GM10266 (cell line): ENCODE data around the gene GABBR2.

ENCODE experiments used
- DNase-seq: peaks from one replicate; pipeline ENCODE4 v3.0.0; 2012; ENCODE audit errors: extremely low spot score
- CTCF ChIP-seq: IDR thresholded peaks from 2 replicates; pipeline ENCODE4 v1.5.1; 2012; ENCODE audit warnings: mild to moderate bottlenecking, low read depth; ENCODE audit not compliant: control insufficient read depth, insufficient read depth; ENCODE audit errors: missing control alignments

Gene GABBR2

GRCh38 chr9:98743818-98744611 is 35.3 kb upstream of the GABBR2 start:
- DNase-seq = no peak
- no peak for TF ChIP-seq CTCF

- TF ChIP-seq CTCF = no peak
- no peak for DNase-seq
Observed at GRCh38 chr9:98743329-98743728, 34.6 kb upstream of the GABBR2 start.

GRCh38 chr9:98742325-98743280 is 33.9 kb upstream of the GABBR2 start:
- DNase-seq = no peak
- no peak for TF ChIP-seq CTCF

GRCh38 chr9:98740226-98740881 is 31.6 kb upstream of the GABBR2 start:
- DNase-seq = no peak
- TF ChIP-seq CTCF = no peak

- no peak for DNase-seq
- no peak for TF ChIP-seq CTCF
Observed at GRCh38 chr9:98738741-98739140, 30.0 kb upstream of the GABBR2 start.

GRCh38 chr9:98736226-98736625 is 27.5 kb upstream of the GABBR2 start:
- TF ChIP-seq CTCF = no peak
- no peak for DNase-seq
